Renal pelvis (tissue), 4 donors: ENCODE measurements around the gene STAB2. TPM values are rescaled to one million over a fixed set of nuclear protein-coding genes. Genes with fewer than 3 reads are reported as not detected.
"Not testable (repeated sequence)": the region's sequence is repeated elsewhere in the genome, so short reads cannot be mapped to it uniquely, and the experiment has no call there.

Experiments
- DNase-seq: peaks from one replicate; pipeline ENCODE4 v3.0.0-alpha.2; 2013
- polyA plus RNA-seq, 3 donors: library from polyadenylated mRNA; unstranded; fragments of 120-200 nt; gene quantifications; one replicate each; pipeline ENCODE4 v1.2.1, GENCODE V29; 2013; ENCODE audit not compliant: insufficient read length in 3 of 3

The STAB2 gene
- polyA plus RNA-seq, 3 donors: 0.84 to 3.8 (median 1.9) TPM

GRCh38 chr12:103653568-103654173 is 66.6 kb downstream of the STAB2 start:
- not testable (repeated sequence) for DNase-seq

- no peak for DNase-seq
Observed at GRCh38 chr12:103654816-103655215, 67.7 kb downstream of the STAB2 start.

GRCh38 chr12:103656291-103656690 is 69.2 kb downstream of the STAB2 start:
- DNase-seq: no peak

- no peak for DNase-seq
Observed at GRCh38 chr12:103657331-103657730, 70.3 kb downstream of the STAB2 start.

GRCh38 chr12:103664626-103665025 is 77.6 kb downstream of the STAB2 start:
- no peak for DNase-seq

- DNase-seq: no peak
Observed at GRCh38 chr12:103665971-103666370, 78.9 kb downstream of the STAB2 start.

GRCh38 chr12:103667125-103667524 is 80.1 kb downstream of the STAB2 start:
- no peak for DNase-seq

- no peak for DNase-seq
Observed at GRCh38 chr12:103668520-103668919, 81.4 kb downstream of the STAB2 start.

- no peak for DNase-seq
Observed at GRCh38 chr12:103671367-103671766, 84.3 kb downstream of the STAB2 start.

GRCh38 chr12:103672401-103673119 is 85.5 kb downstream of the STAB2 start:
- no peak for DNase-seq

GRCh38 chr12:103673487-103673886 is 86.4 kb downstream of the STAB2 start:
- no peak for DNase-seq

GRCh38 chr12:103673891-103674375 is 86.9 kb downstream of the STAB2 start:
- no peak for DNase-seq

GRCh38 chr12:103676893-103677292 is 89.8 kb downstream of the STAB2 start:
- no peak for DNase-seq

- DNase-seq: no peak
Observed at GRCh38 chr12:103677341-103677740, 90.3 kb downstream of the STAB2 start.

GRCh38 chr12:103677905-103678304 is 90.8 kb downstream of the STAB2 start:
- no peak for DNase-seq

- no peak for DNase-seq
Observed at GRCh38 chr12:103679421-103680170, 92.5 kb downstream of the STAB2 start.

GRCh38 chr12:103680591-103681141 is 93.6 kb downstream of the STAB2 start:
- DNase-seq: no peak

- DNase-seq: no peak
Observed at GRCh38 chr12:103686026-103686425, 99.0 kb downstream of the STAB2 start.

GRCh38 chr12:103687253-103687652 is 100.2 kb downstream of the STAB2 start:
- DNase-seq: no peak

- DNase-seq: no peak
Observed at GRCh38 chr12:103688376-103689063, 101.4 kb downstream of the STAB2 start.

GRCh38 chr12:103690426-103690825 is 103.4 kb downstream of the STAB2 start:
- no peak for DNase-seq

GRCh38 chr12:103691063-103691462 is 104.0 kb downstream of the STAB2 start:
- DNase-seq: no peak
